Loucy (cell line): Measurements from ENCODE around the gene FUT7.

Experiments used
- H2AFZ ChIP-seq: fragments of 200-600 bp; sonication (generic); 2 replicates; pipeline ENCODE4 v1.6.0; 2016; ENCODE audit warnings: antibody characterized with exemption, mild to moderate bottlenecking, low read length, moderate library complexity
- H3F3A ChIP-seq: fragments of 200-600 bp; 2 replicates; pipeline ENCODE4 v1.6.0; 2016; ENCODE audit warnings: antibody characterized with exemption, low read depth, mild to moderate bottlenecking
- H3K27me3 ChIP-seq: fragments of 200-600 bp; sonication (generic); 2 replicates; pipeline ENCODE4 v1.6.1; 2014; ENCODE audit warnings: low read length, mild to moderate bottlenecking; ENCODE audit not compliant: insufficient read depth, poor library complexity, severe bottlenecking
- H3K36me3 ChIP-seq: fragments of 200-600 bp; sonication (generic); 2 replicates; pipeline ENCODE4 v1.6.1; 2016; ENCODE audit warnings: low read length; ENCODE audit not compliant: insufficient read depth
- H3K4me1 ChIP-seq: fragments of 200-600 bp; sonication (generic); 2 replicates; pipeline ENCODE4 v1.5.1; 2014; ENCODE audit warnings: low read length, mild to moderate bottlenecking; ENCODE audit not compliant: insufficient read depth, poor library complexity, severe bottlenecking
- H3K4me2 ChIP-seq: fragments of 200-600 bp; sonication (generic); 2 replicates; pipeline ENCODE4 v1.6.0; 2014; ENCODE audit warnings: antibody characterized with exemption, low read length, low read depth, mild to moderate bottlenecking; ENCODE audit not compliant: poor library complexity, severe bottlenecking
- H3K4me3 ChIP-seq: fragments of 200-600 bp; sonication (generic); 2 replicates; pipeline ENCODE4 v1.5.1; 2014; ENCODE audit warnings: low read length, mild to moderate bottlenecking, mixed read lengths; ENCODE audit not compliant: poor library complexity, severe bottlenecking
- H3K79me2 ChIP-seq: fragments of 200-600 bp; sonication (generic); 2 replicates; pipeline ENCODE4 v1.6.1; 2014; ENCODE audit warnings: low read length; ENCODE audit not compliant: insufficient read depth
- H3K9ac ChIP-seq: fragments of 200-600 bp; sonication (generic); 2 replicates; pipeline ENCODE4 v1.6.0; 2014; ENCODE audit warnings: mild to moderate bottlenecking, low read depth, low read length, moderate library complexity; ENCODE audit not compliant: poor library complexity, severe bottlenecking
- H3K9me2 ChIP-seq: fragments of 200-600 bp; sonication (generic); replicated peaks from 2 replicates; pipeline ENCODE4 v1.6.1; 2016; ENCODE audit warnings: low read depth, low read length, mixed read lengths
- H3K9me3 ChIP-seq: fragments of 200-600 bp; sonication (generic); 2 replicates; pipeline ENCODE4 v1.6.1; 2014; ENCODE audit warnings: mild to moderate bottlenecking, antibody characterized with exemption, low read length, low read depth; ENCODE audit not compliant: insufficient read depth
- H4K20me1 ChIP-seq: fragments of 200-600 bp; sonication (generic); 2 replicates; pipeline ENCODE4 v1.6.0; 2014; ENCODE audit warnings: antibody characterized with exemption, low read length, mild to moderate bottlenecking; ENCODE audit not compliant: insufficient read depth, poor library complexity, severe bottlenecking
- EZH2phosphoT487 ChIP-seq: fragments of 200-600 bp; IDR thresholded peaks from 2 replicates; pipeline ENCODE4 v1.6.1; 2018; ENCODE audit warnings: antibody characterized with exemption, mild to moderate bottlenecking, moderate library complexity, borderline replicate concordance
- TF ChIP-seq, protein P1 (sequence below): fragments of 200-600 bp; sonication (generic); conservative IDR thresholded peaks from 2 replicates; pipeline ENCODE4 v1.5.1; 2014; ENCODE audit warnings: mild to moderate bottlenecking, antibody characterized with exemption, low read length

The FUT7 gene

DNA sequence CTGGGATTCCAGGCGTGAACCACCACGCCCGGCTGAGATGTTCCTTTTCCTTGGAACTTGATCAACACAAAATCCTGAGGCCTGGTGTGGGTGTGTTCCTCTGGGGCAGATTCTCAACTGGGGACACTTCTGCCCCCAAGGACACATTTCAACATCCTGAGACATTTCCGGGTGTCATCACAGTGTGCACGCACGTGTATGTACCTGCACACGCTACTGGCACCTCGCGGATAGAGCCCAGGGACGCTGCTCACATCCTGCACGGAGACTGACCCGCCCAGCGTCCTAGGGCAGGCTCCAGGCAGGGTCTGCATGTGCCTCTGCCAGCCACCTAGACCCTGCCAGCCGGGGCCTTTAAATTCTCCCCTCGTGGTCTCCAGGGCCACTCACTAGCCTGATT is 30.5 kb upstream of the FUT7 start:
- peaks cover 19% of the 10 kb centered on the region for H3K79me2 ChIP-seq

GRCh38 chr9:137058521-137059234 is 26.8 kb upstream of the FUT7 start:
- Histone ChIP-seq H2AFZ (no peak overlapping the region), H3K79me2 (no peaks in the 10 kb centered on the region), H3K4me3 (no peak overlapping the region), H3K9me2 (no peaks in the 10 kb centered on the region), H3K9ac (no peak overlapping the region), H3K27me3 (no peaks in the 10 kb centered on the region), H3K4me1 (no peaks in the 10 kb centered on the region), H3F3A (no peaks in the 10 kb centered on the region; the same call in 1 of the 2 replicates), H3K9me3 (no peaks in the 10 kb centered on the region), H3K4me2 (no peak overlapping the region), H4K20me1 (no peaks in the 10 kb centered on the region), H3K36me3 (no peaks in the 10 kb centered on the region)
- TF ChIP-seq, protein P1, sequence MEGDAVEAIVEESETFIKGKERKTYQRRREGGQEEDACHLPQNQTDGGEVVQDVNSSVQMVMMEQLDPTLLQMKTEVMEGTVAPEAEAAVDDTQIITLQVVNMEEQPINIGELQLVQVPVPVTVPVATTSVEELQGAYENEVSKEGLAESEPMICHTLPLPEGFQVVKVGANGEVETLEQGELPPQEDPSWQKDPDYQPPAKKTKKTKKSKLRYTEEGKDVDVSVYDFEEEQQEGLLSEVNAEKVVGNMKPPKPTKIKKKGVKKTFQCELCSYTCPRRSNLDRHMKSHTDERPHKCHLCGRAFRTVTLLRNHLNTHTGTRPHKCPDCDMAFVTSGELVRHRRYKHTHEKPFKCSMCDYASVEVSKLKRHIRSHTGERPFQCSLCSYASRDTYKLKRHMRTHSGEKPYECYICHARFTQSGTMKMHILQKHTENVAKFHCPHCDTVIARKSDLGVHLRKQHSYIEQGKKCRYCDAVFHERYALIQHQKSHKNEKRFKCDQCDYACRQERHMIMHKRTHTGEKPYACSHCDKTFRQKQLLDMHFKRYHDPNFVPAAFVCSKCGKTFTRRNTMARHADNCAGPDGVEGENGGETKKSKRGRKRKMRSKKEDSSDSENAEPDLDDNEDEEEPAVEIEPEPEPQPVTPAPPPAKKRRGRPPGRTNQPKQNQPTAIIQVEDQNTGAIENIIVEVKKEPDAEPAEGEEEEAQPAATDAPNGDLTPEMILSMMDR, result no peak
- no peak for TF ChIP-seq EZH2phosphoT487

More for the DNA sequence above, 30.5 kb upstream of the FUT7 start:
- no peaks in the 10 kb centered on the region for H3K9me3 ChIP-seq
- no peaks in the 10 kb centered on the region for H3K9me2 ChIP-seq
- peaks cover 9% of the 10 kb centered on the region; the same call in 1 of the 2 replicates for H3K36me3 ChIP-seq
- H3K27me3 ChIP-seq, result no peaks in the 10 kb centered on the region
- H3K9ac ChIP-seq, result no peak overlapping the region
- H3K4me3 ChIP-seq, result no peak overlapping the region
- H3F3A ChIP-seq, result no peaks in the 10 kb centered on the region; the same call in 1 of the 2 replicates
- peaks cover 14% of the 10 kb centered on the region for H4K20me1 ChIP-seq
- peaks cover 3% of the 10 kb centered on the region for H3K4me1 ChIP-seq
- no peak for TF ChIP-seq EZH2phosphoT487
- TF ChIP-seq, protein P1, result no peak
- H2AFZ ChIP-seq, result no peak overlapping the region
- H3K4me2 ChIP-seq, result no peak overlapping the region

- H3K4me1 ChIP-seq, result no peaks in the 10 kb centered on the region
- H3F3A ChIP-seq, result no peaks in the 10 kb centered on the region; the same call in 1 of the 2 replicates
- no peaks in the 10 kb centered on the region for H3K27me3 ChIP-seq
- no peak overlapping the region for H3K4me2 ChIP-seq
- H3K9me2 ChIP-seq, result no peaks in the 10 kb centered on the region
- H2AFZ ChIP-seq, result no peak overlapping the region
- no peak overlapping the region for H3K9ac ChIP-seq
- H3K4me3 ChIP-seq, result no peak overlapping the region
- no peaks in the 10 kb centered on the region for H3K36me3 ChIP-seq
- H4K20me1 ChIP-seq, result no peaks in the 10 kb centered on the region
- no peaks in the 10 kb centered on the region for H3K79me2 ChIP-seq
- H3K9me3 ChIP-seq, result no peaks in the 10 kb centered on the region
- no peak for TF ChIP-seq EZH2phosphoT487
- TF ChIP-seq, protein P1, result no peak
These were observed 25.7 kb upstream of the FUT7 start for GRCh38 chr9:137057545-137057944.
